Uterus (tissue), 4 donors: Measurements from ENCODE around the gene WDR75. TPM values are rescaled to one million over a fixed set of nuclear protein-coding genes. Genes with fewer than 3 reads are reported as not detected.

Experiments used
- DNase-seq, 2 donors: peaks; one replicate each; pipeline ENCODE4 v3.0.0-alpha.2; 2019 to 2020
- H3K27ac ChIP-seq, 2 donors: fragments of 200-600 bp; sonication (generic); 1 replicate in 1 of 2; 2 replicates in 1 of 2; pipeline ENCODE4 v1.5.1; 2016 to 2018
- H3K27me3 ChIP-seq, 2 donors: fragments of 200-600 bp; sonication (generic); one replicate each; pipeline ENCODE4 v1.5.1; 2018 to 2019; ENCODE audit warnings: control low read depth in 1 of 2
- H3K36me3 ChIP-seq, 2 donors: fragments of 200-600 bp; sonication (generic); one replicate each; pipeline ENCODE4 v1.5.1; 2019; ENCODE audit warnings: control low read depth in 1 of 2
- H3K4me1 ChIP-seq, 2 donors: fragments of 200-600 bp; sonication (generic); one replicate each; pipeline ENCODE4 v1.5.1; 2018 to 2019; ENCODE audit warnings: control low read depth in 1 of 2
- H3K4me3 ChIP-seq, 2 donors: fragments of 200-600 bp; sonication (generic); 1 replicate in 1 of 2; 2 replicates in 1 of 2; pipeline ENCODE4 v1.5.1; 2018 to 2019; ENCODE audit warnings: mild to moderate bottlenecking in 1 of 2
- H3K9me3 ChIP-seq, 2 donors: fragments of 200-600 bp; sonication (generic); one replicate each; pipeline ENCODE4 v1.5.1; 2019; ENCODE audit warnings: control low read depth in 1 of 2
- CTCF ChIP-seq, 4 experiments: fragments of 200-600 bp in 2 of 4; fragments of 450-650 bp in 2 of 4; sonication (generic) in 2 of 4; IDR thresholded peaks; one replicate each; pipeline ENCODE4 v1.5.1; 2016 to 2019; ENCODE audit warnings: antibody characterized with exemption in 4 of 4, mild to moderate bottlenecking in 2 of 4, moderate library complexity in 1 of 4
- POLR2A ChIP-seq, 2 donors: fragments of 450-650 bp; IDR thresholded peaks; one replicate each; pipeline ENCODE4 v1.6.1; 2016; ENCODE audit warnings: antibody characterized with exemption in 2 of 2, mild to moderate bottlenecking in 1 of 2, moderate library complexity in 1 of 2
- intact Hi-C: fragments of 100-400 bp; cut with DNase I; formaldehyde crosslinking; loops from one replicate; pipeline ENCODE4 v1.15.1; 2023; ENCODE audit warnings: low total_unique reads
- total RNA-seq, 4 donors: library from RNA; depleted of rRNA in 3 of 4; stranded (reverse); fragments of >200 nt in 3 of 4; gene quantifications; one replicate each; pipeline versions ENCODE4 v1.1.0 to v1.2.4, GENCODE V29; 2014 to 2023
- donor health status: DM: yes; HTN: yes; CAD: no.

The WDR75 gene
- total RNA-seq, 4 donors from 2014 or later, result 24.8 to 103 (median 48.8) TPM

- no peak for TF ChIP-seq CTCF (IDR thresholded peaks at IDR 0.05)
- TF ChIP-seq POLR2A (IDR thresholded peaks at IDR 0.05), result no peak
- Histone ChIP-seq H3K27ac (peak overlapping the region; percentile 73 to 89), H3K9me3 (no peaks in the 10 kb centered on the region), H3K4me3 (no peak overlapping the region), H3K4me1 (no peaks in the 10 kb centered on the region), H3K36me3 (no peaks in the 10 kb centered on the region), H3K27me3 (no peaks in the 10 kb centered on the region)
- no peak for DNase-seq
- intact Hi-C loops, result no loop called here
Observed at GRCh38 chr2:189406586-189407233, 34.6 kb upstream of the WDR75 start.

- peak in 1 of 2 donors; percentile 27 for DNase-seq
- TF ChIP-seq CTCF (IDR thresholded peaks at IDR 0.05), result no peak
- TF ChIP-seq POLR2A (IDR thresholded peaks at IDR 0.05), result no peak
- no peaks in the 10 kb centered on the region for H3K4me1 ChIP-seq
- no peaks in the 10 kb centered on the region for H3K36me3 ChIP-seq
- no peaks in the 10 kb centered on the region for H3K27me3 ChIP-seq
- no peaks in the 10 kb centered on the region for H3K9me3 ChIP-seq
- peak overlapping the region; percentile 4 to 9 for H3K4me3 ChIP-seq
- peak overlapping the region; percentile 73 to 89 for H3K27ac ChIP-seq
- intact Hi-C loops, result no loop called here
Observed at GRCh38 chr2:189407281-189408209, 33.7 kb upstream of the WDR75 start.

- no peaks in the 10 kb centered on the region for H3K36me3 ChIP-seq
- DNase-seq, result no peak
- H3K9me3 ChIP-seq, result no peaks in the 10 kb centered on the region
- peak overlapping the region; percentile 73 to 89 for H3K27ac ChIP-seq
- H3K4me3 ChIP-seq, result no peak overlapping the region
- TF ChIP-seq POLR2A (IDR thresholded peaks at IDR 0.05), result no peak
- no peak for TF ChIP-seq CTCF (IDR thresholded peaks at IDR 0.05)
- no peaks in the 10 kb centered on the region for H3K4me1 ChIP-seq
- H3K27me3 ChIP-seq, result no peaks in the 10 kb centered on the region
- intact Hi-C loops, result no loop called here
Observed at GRCh38 chr2:189408294-189408693, 33.0 kb upstream of the WDR75 start.

GRCh38 chr2:189409131-189409530, 32.1 kb upstream of the WDR75 start:
- Histone ChIP-seq H3K27ac (peak overlapping the region in 1 of 2 donors; percentile 89), H3K36me3 (no peaks in the 10 kb centered on the region)
- intact Hi-C loops, result no loop called here

More at GRCh38 chr2:189409131-189409530, 32.1 kb upstream of the WDR75 start:
- no peak for DNase-seq
- Histone ChIP-seq H3K27me3 (no peaks in the 10 kb centered on the region), H3K4me3 (no peak overlapping the region), H3K9me3 (no peaks in the 10 kb centered on the region), H3K4me1 (no peaks in the 10 kb centered on the region)
- no peak for TF ChIP-seq POLR2A (IDR thresholded peaks at IDR 0.05)
- TF ChIP-seq CTCF (IDR thresholded peaks at IDR 0.05), result no peak
